ENCODE results near the gene POLRMT.

POLRMT gene

DNA sequence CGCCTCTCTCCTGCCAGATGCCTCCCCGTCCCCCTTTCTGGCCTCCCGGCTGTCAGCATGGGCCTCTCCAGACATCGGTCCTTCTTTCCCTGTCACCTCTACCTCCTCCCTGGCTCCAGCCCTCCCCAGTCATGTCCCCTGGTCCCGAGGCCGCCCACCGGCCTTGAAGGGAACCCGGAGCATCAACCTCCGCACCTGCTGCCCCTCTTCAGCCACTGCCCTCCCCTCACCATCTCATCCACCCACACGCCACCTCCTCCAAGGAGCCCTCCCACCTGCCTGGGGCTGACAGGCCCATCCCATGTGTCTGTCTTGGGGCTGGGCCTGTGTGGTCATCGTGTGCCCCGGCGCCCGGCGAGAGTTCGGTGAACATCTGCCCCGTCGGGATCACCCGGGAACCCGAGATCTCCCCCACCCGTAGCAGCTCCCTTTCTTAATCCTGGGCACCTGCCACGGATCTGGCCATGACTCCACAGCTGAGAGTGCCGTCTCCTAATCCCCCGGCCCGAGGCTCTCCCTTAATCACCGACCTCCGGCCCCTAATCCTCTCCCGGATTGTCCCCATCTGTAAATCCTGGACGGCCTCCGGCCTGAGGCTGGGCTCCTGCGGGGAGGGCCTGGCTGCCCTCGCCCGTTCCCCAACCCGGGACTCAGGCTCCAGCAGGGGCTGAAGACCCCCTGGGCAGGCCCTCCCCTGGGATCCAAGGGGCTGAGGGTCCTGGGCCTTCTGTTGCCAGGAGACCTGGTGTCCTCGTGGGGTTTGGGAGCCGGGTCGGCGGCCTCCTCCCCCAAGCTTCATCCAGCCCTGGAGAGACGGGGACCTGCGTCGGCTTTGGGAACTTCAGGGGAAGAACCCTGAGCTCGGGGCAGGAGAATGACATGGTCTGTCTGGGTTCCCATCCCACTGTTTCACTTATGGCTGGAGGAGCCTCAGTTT is 37.7 kb downstream of the POLRMT start:
- TF ChIP-seq, protein P1, sequence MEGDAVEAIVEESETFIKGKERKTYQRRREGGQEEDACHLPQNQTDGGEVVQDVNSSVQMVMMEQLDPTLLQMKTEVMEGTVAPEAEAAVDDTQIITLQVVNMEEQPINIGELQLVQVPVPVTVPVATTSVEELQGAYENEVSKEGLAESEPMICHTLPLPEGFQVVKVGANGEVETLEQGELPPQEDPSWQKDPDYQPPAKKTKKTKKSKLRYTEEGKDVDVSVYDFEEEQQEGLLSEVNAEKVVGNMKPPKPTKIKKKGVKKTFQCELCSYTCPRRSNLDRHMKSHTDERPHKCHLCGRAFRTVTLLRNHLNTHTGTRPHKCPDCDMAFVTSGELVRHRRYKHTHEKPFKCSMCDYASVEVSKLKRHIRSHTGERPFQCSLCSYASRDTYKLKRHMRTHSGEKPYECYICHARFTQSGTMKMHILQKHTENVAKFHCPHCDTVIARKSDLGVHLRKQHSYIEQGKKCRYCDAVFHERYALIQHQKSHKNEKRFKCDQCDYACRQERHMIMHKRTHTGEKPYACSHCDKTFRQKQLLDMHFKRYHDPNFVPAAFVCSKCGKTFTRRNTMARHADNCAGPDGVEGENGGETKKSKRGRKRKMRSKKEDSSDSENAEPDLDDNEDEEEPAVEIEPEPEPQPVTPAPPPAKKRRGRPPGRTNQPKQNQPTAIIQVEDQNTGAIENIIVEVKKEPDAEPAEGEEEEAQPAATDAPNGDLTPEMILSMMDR (conservative IDR thresholded peaks at IDR 0.05; ENCODE audit: low read depth, low read length) = no peak
- peak; percentile 70 for DNase-seq (ENCODE audit: low read depth)
- no peak overlapping the region for H3K4me3 ChIP-seq (ENCODE audit: low read length)

DNA sequence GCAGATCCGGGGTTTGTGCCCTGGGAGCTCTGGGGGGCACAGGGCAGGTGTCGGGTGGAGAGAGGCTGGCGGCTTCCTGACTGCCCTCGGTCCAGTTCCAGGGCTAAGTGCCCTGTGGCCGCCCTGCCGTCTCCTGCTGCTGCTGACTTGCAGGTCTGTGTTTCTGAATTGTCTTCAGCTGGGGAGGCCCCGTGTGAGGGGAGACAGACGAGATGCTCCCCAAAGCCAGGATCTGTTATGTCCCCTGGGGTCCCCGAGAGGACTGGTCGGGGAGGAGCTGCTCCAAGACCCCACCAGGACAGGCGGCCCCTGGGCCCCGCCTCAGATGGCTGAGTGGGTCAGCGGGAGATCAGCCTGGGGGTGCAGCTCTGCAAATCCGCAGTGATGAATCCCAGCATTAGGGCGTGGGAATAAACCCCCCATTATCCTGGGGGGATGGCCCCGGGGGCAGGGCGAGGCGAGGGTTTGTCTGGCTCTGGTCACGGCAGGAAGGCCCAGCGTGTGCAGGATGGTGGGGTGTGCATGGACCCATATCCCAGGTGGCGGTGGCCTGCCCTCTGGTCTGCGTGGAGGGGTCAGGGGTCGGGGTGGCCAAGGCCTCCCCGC is 39.0 kb downstream of the POLRMT start:
- DNase-seq (ENCODE audit: low read depth) = no peak
- H3K4me3 ChIP-seq (ENCODE audit: low read length) = no peak overlapping the region
- TF ChIP-seq, protein P1 (conservative IDR thresholded peaks at IDR 0.05; ENCODE audit: low read depth, low read length) = no peak

DNA sequence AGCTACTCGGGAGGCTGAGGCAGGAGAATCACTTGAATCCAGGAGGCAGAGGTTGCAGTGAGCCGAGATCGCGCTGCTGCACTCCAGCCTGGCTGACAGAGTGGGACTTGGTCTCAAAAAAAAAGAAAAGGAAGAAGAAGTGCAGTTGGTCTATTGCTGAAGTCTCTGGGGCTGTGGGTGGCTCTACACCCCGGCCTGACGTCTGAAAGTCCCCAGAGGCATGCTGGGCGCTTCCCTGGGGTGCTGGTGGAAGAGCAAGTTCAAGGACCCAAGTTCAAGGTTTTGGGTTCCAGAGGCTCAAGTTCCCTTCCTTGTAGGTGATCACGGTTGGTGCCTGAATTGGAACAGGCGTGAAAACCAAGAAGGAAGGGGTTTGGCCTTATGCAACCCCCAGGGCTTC is 39.8 kb downstream of the POLRMT start:
- DNase-seq (ENCODE audit: low read depth) = no peak
- TF ChIP-seq, protein P1 (conservative IDR thresholded peaks at IDR 0.05; ENCODE audit: low read depth, low read length) = no peak
- H3K4me3 ChIP-seq (ENCODE audit: low read length) = no peak overlapping the region

DNA sequence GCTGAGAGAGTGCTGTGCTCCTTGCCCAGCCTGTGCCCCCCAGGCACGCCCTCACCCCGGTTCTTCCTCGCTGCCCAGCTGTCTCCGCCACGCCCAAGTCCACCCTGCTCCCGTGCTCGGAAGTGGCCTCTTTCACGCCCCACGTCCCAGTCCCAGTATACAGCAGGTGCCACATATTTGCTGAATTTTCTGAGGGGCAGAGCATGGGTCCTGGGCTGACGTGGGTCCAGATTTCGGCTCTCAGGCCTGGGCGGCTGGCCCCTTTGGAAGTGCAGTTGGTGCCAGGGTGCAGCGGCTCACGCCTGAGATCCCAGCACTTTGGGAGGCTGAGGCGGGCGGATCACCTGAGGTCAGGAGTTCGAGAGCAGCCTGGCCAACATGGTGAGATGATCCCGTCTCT is 40.3 kb downstream of the POLRMT start:
- no peak for DNase-seq (ENCODE audit: low read depth)
- TF ChIP-seq, protein P1 (conservative IDR thresholded peaks at IDR 0.05; ENCODE audit: low read depth, low read length) = no peak
- no peak overlapping the region for H3K4me3 ChIP-seq (ENCODE audit: low read length)

DNA sequence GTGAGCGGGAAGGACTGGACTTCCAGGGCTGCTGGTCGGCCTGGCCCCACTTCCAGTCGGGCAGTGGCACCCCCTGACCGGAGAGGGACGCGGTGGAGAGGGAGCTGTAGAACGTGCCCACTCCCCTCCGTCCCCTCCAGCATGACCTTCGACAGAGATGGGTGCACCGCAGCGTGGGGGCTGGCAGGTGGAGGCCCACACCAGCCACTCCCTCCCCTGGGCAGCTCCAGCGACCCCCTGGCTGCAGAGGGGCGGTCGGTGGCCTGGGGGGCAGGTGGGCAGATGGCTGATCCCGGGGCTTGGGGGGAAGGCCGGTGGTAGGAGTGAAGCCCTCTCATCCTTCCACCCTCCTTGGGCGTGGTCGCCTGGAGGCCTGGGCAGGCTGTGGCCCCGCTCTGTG is 41.2 kb downstream of the POLRMT start:
- TF ChIP-seq, protein P1 (conservative IDR thresholded peaks at IDR 0.05; ENCODE audit: low read depth, low read length) = no peak
- no peak overlapping the region for H3K4me3 ChIP-seq (ENCODE audit: low read length)
- DNase-seq (ENCODE audit: low read depth) = no peak

DNA sequence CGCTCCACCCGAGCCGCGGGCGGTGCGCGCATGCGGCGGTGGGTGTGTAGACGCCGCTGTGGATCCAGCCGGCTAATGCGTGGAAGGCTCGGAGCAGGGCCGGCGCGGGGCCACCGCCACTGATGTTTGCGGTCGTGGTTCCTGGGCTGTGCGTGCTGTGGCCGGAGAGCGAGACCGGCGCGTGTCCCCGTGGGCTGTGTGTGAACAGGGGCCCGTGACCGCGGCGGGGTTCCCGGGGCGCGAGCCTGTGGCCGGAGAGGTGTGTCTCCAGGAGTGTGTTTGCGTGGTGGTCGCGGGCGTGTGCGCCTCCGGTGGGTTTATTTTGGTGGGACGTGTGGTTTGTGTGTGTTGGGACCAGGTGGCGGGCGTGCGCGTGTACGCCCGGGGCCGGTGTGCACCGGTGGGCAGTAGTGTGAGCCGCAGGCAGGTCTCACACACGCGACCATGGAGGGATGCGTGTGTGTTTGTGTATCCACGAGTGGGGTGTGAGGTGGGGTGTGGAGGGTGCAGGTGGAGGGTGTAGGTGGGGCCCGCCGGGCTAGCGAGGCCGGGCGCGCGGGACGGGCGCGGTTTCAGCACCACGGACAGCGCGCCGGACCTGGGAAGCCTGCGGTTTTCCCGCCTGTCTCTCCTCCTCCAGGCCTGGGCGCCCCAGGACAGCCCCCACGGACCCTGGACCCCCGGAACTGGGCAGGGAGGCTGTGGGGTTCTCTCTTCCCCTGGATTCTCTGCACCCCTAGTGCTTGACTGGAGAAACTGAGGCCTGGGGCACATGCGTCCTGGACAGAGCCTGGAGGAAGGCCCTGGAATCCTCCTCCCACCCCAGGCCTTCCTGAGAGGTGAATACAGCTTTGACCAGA is 42.0 kb downstream of the POLRMT start:
- peak overlapping the region; percentile 14 for H3K4me3 ChIP-seq (ENCODE audit: low read length)
- no peak for DNase-seq (ENCODE audit: low read depth)
- TF ChIP-seq, protein P1 (conservative IDR thresholded peaks at IDR 0.05; ENCODE audit: low read depth, low read length) = no peak

Data from retinal pigment epithelial cell (primary cell).